Muscle layer of colon (tissue), 2 donors: Measurements from ENCODE around the gene HHAT.

ENCODE experiments used
- H3K27ac ChIP-seq: one replicate; pipeline ENCODE4 v1.7.0; 2013; ENCODE audit warnings: low read depth, mild to moderate bottlenecking, low read length, moderate library complexity
- H3K27me3 ChIP-seq, 2 donors: one replicate each; pipeline ENCODE4 v1.7.0; 2013; ENCODE audit warnings: low read length in 2 of 2, mild to moderate bottlenecking in 2 of 2; ENCODE audit not compliant: insufficient read depth in 2 of 2, control insufficient read depth in 1 of 2
- H3K36me3 ChIP-seq: one replicate; pipeline ENCODE4 v1.7.0; 2013; ENCODE audit warnings: mild to moderate bottlenecking, low read length; ENCODE audit not compliant: insufficient read depth
- H3K4me1 ChIP-seq: one replicate; pipeline ENCODE4 v1.7.0; 2013; ENCODE audit warnings: mild to moderate bottlenecking, low read length; ENCODE audit not compliant: insufficient read depth
- H3K4me3 ChIP-seq, 2 donors: one replicate each; pipeline ENCODE4 v1.7.0; 2013; ENCODE audit warnings: low read length in 2 of 2, low read depth in 1 of 2, mild to moderate bottlenecking in 1 of 2, moderate library complexity in 1 of 2
- H3K9ac ChIP-seq: one replicate; pipeline ENCODE4 v1.7.0; 2013; ENCODE audit warnings: low read length
- H3K9me3 ChIP-seq: one replicate; pipeline ENCODE4 v1.7.0; 2013; ENCODE audit warnings: mild to moderate bottlenecking, low read length
- donor health status: abdominal sarcoma.
- donor health status: Adenocarcinoma of cecum.

The HHAT gene

DNA sequence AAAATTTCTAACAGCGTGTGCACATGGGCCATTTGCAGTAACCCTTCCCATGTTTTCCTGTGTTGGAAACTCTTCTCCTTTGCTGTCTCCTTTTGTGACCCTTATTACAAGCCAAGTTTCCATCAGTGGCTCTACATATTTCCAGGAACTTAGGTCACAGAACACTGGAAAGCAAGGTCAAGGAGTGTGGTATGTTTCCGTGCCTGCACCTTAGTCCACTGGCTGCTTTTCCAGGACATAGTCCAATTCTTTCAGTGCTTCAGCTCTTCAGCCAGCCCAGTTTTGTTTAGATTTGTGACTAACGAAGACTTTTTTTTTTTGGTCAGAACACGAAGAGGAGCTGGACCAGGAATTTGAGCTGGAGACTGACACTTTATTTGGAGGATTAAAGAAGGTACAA, 33.8 kb downstream of the HHAT start:
- Histone ChIP-seq H3K27ac (no peak overlapping the region), H3K36me3 (no peaks in the 10 kb centered on the region), H3K9ac (no peak overlapping the region), H3K9me3 (no peaks in the 10 kb centered on the region), H3K4me3 (no peak overlapping the region), H3K27me3 (no peaks in the 10 kb centered on the region), H3K4me1 (peaks cover 12% of the 10 kb centered on the region)

DNA sequence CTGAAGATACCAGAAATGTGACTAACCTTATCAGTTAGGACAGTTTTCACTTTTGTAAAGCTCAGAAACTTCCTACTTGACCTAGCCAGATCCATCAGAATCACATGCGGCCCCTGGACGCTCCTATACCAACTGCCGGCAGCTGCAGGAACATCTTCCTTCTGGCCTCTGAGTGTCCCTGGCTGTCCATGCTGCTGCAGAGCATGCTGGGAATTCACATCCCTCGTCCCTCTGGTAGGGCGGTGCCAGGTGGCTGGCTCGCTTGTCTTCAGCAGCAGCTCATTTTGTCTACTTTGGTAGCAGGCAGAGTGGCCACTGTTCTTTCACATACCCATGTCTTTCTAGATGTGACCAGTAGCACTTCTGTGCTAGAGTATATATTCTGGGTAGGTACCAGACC, 34.4 kb downstream of the HHAT start:
- H3K9ac ChIP-seq = no peak overlapping the region
- peaks cover 12% of the 10 kb centered on the region for H3K4me1 ChIP-seq
- peak overlapping the region; percentile 63 for H3K27ac ChIP-seq
- H3K4me3 ChIP-seq = no peak overlapping the region
- H3K36me3 ChIP-seq = no peaks in the 10 kb centered on the region
- H3K9me3 ChIP-seq = no peaks in the 10 kb centered on the region
- H3K27me3 ChIP-seq = no peaks in the 10 kb centered on the region

DNA sequence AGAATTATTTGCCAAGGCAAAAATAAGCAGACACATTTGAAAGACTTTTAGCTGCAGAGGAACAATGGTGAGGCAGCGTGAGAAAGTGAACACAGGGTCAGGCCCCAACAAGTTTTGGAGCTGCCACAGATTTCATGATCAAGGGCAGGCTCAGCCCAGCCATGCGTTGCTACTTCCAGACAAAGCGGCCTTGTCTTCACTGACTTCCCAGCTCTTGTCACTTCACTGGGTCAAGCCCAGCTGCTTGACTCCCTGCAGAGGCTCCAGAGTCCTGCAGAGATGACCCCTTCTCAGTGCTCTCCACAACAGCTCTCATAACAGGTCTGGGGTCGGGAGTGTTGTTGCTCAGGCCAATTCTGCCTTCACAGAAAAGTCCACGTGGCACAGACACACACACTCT, 35.8 kb downstream of the HHAT start:
- Histone ChIP-seq H3K36me3 (no peaks in the 10 kb centered on the region), H3K27me3 (no peaks in the 10 kb centered on the region), H3K27ac (no peak overlapping the region), H3K4me1 (peaks cover 12% of the 10 kb centered on the region), H3K9me3 (no peaks in the 10 kb centered on the region), H3K9ac (no peak overlapping the region), H3K4me3 (no peak overlapping the region)

DNA sequence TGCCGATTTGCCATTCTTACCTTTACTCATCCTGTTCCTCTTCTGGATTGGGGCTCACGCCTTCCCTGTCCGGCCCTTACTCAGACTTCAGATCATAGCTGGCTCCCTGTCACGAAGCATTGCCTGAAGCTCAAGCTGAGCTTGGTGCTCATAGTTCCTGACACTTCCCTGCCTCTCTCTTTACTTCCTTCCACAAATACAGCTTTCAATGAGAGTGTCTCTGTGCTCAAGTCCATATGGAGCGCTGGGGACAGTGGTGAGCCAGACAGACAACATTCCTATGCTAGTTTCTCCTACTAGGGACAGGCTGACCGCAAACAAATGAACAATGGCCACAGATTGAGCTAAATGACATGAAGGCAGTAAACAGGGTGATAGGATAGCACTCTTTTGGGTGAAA, 38.1 kb downstream of the HHAT start:
- Histone ChIP-seq H3K4me1 (peaks cover 12% of the 10 kb centered on the region), H3K9me3 (no peaks in the 10 kb centered on the region), H3K9ac (no peak overlapping the region), H3K4me3 (no peak overlapping the region), H3K27me3 (no peaks in the 10 kb centered on the region), H3K27ac (no peak overlapping the region), H3K36me3 (no peaks in the 10 kb centered on the region)

DNA sequence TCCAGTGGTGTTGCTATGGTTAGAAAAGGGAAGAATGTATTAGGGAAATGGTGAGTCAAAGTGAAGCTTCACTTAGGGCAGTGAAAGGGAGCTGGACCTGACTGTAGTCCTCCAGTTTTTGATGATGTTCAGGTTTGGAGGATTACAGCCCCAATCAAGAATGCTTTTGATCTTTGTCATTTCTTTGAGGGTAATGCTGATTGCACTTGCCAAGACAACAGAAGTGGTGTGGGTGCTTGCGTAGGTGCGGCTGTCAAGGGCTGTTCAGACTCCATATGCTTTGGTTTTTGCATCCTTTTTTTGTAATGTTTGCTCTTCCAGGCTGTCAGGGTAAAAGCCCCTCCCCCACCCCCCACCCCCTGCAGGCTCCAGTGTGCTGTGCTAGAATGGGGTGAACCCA, 38.9 kb downstream of the HHAT start:
- H3K9ac ChIP-seq = no peak overlapping the region
- peaks cover 12% of the 10 kb centered on the region for H3K4me1 ChIP-seq
- no peak overlapping the region for H3K4me3 ChIP-seq
- H3K36me3 ChIP-seq = no peaks in the 10 kb centered on the region
- no peaks in the 10 kb centered on the region for H3K27me3 ChIP-seq
- no peak overlapping the region for H3K27ac ChIP-seq
- no peaks in the 10 kb centered on the region for H3K9me3 ChIP-seq

DNA sequence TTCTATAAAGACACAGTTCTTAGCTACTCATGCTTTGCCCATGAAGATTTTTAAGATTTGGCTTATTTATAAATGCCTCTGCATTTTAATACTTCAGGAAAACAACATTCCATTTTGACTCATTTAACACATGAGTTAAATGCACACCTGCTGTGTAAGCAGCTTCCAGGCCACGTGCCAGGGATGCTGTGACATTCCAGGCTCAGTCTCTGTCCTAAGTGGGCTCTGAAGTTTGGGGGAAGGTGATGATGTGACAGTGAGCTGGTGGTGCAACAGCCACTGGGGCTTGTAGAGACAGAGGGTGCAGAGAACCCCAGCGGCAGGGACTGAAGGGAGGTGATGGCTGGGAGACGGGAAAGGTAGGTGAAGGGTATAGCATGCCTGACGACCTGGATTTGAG, 40.7 kb downstream of the HHAT start:
- no peaks in the 10 kb centered on the region for H3K9me3 ChIP-seq
- H3K9ac ChIP-seq = no peak overlapping the region
- H3K27ac ChIP-seq = no peak overlapping the region
- no peaks in the 10 kb centered on the region for H3K27me3 ChIP-seq
- no peaks in the 10 kb centered on the region for H3K36me3 ChIP-seq
- H3K4me1 ChIP-seq = no peaks in the 10 kb centered on the region
- H3K4me3 ChIP-seq = no peak overlapping the region

DNA sequence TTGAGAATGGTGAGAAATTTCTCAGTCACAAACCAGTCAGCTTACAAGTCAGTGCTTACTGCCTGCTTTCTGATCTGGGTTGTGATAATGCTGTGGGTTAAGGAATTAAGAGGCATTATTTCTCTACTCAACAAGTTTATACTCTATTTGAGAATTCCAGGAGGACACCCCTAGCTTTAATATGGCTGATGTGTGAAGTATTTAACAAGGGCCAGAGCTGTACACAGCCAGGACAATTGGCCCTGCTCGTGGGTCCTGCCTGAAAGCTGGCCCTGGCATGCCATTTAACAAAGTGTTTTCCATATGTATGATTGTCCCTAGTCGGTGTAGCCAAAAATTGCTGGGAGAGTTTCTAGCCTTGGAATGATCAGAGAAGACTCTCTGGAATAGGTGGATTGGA, 43.2 kb downstream of the HHAT start:
- Histone ChIP-seq H3K27me3 (no peaks in the 10 kb centered on the region), H3K4me1 (no peaks in the 10 kb centered on the region), H3K36me3 (no peaks in the 10 kb centered on the region), H3K4me3 (no peak overlapping the region), H3K9ac (no peak overlapping the region), H3K9me3 (no peaks in the 10 kb centered on the region), H3K27ac (no peak overlapping the region)

DNA sequence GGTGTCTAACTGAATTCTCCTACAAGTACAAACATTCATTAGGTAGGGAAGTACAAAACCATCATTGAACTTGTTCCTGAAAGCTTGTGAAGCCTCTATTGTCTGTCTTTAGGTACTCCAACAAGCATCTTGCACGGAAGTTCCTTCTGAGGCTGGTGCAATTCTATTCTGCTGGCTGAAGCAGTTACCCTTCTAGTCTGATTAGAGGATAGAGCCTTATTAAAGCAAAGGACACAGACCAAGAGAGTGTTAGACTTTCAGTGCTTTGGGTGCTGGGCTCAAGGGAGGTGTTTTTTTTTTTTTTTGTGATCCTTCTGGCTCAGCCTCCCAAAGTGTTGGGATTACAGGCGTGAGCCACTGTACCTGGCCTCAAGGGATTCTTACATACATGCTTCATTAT, 43.8 kb downstream of the HHAT start:
- no peak overlapping the region for H3K4me3 ChIP-seq
- H3K9ac ChIP-seq = no peak overlapping the region
- H3K27me3 ChIP-seq = no peaks in the 10 kb centered on the region
- no peak overlapping the region for H3K27ac ChIP-seq
- no peaks in the 10 kb centered on the region for H3K4me1 ChIP-seq
- H3K9me3 ChIP-seq = no peaks in the 10 kb centered on the region
- no peaks in the 10 kb centered on the region for H3K36me3 ChIP-seq

DNA sequence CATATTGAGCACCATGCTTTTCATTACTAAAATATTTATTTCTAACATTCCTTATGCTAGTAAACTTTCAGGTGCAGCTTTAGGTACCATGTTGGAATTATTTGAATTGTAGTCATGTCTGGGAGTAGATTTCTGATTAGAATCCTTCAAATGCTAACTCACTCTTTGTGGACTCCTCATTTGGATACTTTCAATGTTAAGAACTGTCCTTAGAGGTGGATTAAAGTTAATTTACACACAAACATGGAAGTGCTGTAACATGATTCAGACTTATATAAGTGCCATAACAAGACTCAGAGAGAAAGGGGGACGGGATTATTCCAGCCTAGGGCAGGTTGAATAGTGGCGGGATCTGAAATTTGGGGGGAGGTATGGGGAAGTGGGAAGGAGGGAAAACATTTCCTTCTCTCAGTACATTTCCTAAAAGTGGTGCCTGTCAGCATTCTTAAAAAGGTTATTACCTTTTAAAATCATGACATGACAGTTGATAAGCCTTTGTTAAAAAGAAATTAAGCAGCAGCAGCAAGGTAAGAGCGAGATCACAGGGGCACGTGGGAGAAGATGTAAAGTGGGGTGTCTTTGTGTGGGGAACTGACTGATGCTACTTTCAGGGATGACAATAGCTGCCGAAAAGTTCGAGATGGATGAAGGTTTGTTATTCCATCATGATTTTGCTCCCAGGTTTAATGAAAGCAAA, 44.4 kb downstream of the HHAT start:
- Histone ChIP-seq H3K4me1 (no peaks in the 10 kb centered on the region), H3K9ac (no peak overlapping the region), H3K9me3 (no peaks in the 10 kb centered on the region), H3K27me3 (no peaks in the 10 kb centered on the region), H3K27ac (no peak overlapping the region), H3K36me3 (no peaks in the 10 kb centered on the region), H3K4me3 (no peak overlapping the region)

DNA sequence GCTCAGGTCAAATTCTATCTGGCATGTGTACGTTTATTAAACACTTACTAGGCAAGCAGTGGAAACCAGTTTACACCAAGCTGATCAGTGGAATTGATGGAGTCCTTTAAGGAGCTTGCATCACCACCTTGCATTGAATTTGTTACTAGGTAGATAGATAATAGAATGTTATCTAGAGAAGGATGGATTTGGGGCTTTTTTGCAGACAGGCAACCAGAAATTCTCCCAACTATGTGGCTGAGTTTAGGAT, 44.9 kb downstream of the HHAT start:
- Histone ChIP-seq H3K4me3 (no peak overlapping the region), H3K36me3 (no peaks in the 10 kb centered on the region), H3K4me1 (no peaks in the 10 kb centered on the region), H3K27ac (no peak overlapping the region), H3K27me3 (no peaks in the 10 kb centered on the region), H3K9ac (no peak overlapping the region), H3K9me3 (no peaks in the 10 kb centered on the region)

DNA sequence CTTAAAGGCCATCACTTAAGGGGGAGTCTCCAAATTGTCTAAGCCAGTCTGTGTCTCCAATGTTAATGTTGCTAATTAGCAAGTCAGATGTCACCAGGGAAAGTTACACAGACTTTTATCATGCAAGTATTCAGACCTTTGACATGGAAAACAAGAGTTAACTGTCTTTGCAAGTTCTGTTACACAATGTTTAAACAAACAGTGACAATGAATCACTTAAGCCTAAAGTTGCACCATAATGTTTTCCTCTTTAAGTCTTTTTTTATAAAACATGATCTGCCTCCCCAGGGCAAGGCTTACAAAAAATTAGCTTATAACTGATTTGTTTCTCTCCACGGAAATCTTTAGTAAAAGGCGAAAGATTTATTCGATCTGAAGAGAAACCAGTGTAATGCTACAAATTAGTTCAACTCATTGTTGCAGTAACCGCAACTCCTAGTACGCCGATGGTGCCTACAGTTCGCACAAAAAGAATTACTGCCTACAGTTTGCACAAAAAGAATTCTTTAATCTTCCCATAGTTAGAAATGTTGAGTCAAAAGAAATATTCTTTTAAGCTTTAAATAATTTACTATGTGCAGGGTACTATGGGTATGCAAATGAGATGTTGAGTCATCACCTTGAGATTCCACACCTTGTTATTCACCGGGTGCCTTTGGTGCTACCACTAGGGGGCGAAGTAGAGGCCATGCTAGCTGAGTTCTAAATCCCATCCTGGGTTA, 45.3 kb downstream of the HHAT start:
- H3K9me3 ChIP-seq = no peaks in the 10 kb centered on the region
- no peak overlapping the region for H3K9ac ChIP-seq
- no peak overlapping the region for H3K4me3 ChIP-seq
- no peaks in the 10 kb centered on the region for H3K27me3 ChIP-seq
- H3K27ac ChIP-seq = no peak overlapping the region
- H3K36me3 ChIP-seq = no peaks in the 10 kb centered on the region
- H3K4me1 ChIP-seq = no peaks in the 10 kb centered on the region

DNA sequence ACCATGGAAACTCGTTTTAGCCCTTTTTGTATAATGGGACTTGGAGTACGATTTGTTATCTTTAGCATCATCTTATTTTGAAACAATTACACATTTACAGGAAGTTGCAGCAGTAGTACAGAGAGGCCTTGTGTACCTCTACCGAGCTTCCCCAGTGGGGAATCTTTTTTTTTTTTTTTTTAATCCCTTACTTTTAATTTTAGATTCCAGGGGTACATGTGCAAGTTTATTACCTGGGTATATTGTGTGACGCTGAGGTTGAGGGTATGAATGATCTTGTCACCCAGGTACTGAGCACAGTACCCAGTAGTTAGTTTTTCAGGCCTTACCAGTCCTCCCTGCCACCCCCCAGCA, 45.9 kb downstream of the HHAT start:
- H3K9me3 ChIP-seq = no peaks in the 10 kb centered on the region
- H3K4me3 ChIP-seq = no peak overlapping the region
- H3K36me3 ChIP-seq = no peaks in the 10 kb centered on the region
- H3K4me1 ChIP-seq = no peaks in the 10 kb centered on the region
- no peaks in the 10 kb centered on the region for H3K27me3 ChIP-seq
- H3K9ac ChIP-seq = no peak overlapping the region
- H3K27ac ChIP-seq = no peak overlapping the region
